Measurements from ENCODE around the gene L1CAM.

The L1CAM gene

DNA sequence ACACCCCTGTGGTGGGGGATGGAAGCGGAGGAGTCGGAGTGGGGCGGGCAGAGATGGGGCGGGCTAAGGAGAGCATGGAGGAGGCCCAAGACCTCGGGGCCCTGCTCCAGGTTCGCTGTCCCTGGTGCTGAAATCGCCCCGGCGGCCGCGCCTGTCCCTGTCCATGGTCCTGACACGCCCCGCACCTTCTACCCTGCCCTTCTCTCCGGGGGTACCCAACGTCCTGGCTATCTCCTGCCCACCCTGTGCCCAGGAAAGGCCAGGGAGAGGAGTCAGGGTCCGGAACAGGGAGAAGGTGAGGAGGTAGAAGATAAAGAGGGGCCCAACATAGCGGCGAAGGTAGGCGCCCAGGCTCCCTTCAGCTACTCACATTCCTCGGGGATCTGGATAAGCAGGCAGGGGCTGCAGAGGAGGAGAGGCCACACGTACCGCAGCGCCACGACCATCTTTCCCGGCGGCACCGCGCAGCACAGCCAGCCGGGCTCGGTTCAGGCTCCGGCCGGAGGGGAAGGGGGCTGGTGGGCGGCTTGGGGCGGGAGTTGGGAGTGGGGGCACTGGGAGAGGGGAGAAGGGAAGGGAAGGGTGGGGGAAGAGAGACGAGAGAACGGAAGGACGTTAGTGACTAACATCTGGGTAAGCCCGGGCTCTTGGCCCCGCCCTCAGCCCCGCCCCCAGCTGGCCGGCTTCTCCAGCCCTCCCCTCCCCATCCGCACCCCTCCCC, 10.4 kb downstream of the L1CAM start:
- peak; percentile 42 for DNase-seq

DNA sequence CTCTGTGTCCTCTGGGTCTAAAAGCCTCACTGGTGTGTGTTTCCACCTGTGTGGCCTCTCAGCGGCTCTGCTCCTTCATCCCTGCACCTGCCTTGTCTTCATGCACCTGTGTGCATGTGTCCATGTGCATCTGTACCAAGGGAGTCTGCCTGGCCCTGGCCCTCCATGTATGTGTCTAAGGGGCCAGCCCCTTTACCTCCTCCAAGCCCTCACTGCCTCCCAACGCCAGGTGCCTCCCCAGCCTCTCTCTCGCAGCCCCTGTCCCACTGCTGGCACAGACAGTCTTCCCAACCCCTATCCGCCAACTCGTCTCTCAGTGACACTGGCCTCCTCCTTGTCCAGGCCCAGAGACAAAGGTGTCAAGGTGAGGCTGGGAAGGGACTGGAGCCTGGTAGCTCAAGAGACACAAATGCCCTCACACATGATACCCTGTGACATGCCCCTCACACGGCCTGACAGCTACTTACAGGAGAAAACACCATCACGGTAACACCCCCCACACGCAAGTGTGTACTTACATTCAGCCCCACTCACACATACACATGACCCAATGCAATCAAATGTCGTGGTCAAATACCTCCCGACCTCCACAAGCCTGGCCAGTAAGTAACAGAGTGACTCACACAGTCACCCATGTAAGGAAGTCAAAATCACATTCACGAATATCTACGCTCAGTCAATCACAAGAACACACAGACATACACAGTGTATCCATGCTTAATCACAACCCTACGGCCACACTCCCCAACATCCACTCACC, 11.4 kb downstream of the L1CAM start:
- DNase-seq: no peak

DNA sequence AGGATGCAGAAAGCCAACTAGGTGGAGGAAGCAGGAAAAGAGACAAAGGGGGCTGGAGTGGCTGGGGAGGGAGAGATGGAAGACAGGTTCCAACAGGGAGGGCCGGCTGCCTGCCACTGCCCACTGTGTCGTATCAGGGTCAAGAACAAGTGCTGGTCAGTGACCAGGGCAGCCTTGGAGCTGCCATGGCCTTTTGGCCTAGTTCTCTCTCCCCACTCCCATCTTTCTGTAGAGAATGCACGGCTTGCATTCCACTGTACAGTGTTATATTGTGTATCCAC, 11.9 kb downstream of the L1CAM start:
- DNase-seq: no peak

DNA sequence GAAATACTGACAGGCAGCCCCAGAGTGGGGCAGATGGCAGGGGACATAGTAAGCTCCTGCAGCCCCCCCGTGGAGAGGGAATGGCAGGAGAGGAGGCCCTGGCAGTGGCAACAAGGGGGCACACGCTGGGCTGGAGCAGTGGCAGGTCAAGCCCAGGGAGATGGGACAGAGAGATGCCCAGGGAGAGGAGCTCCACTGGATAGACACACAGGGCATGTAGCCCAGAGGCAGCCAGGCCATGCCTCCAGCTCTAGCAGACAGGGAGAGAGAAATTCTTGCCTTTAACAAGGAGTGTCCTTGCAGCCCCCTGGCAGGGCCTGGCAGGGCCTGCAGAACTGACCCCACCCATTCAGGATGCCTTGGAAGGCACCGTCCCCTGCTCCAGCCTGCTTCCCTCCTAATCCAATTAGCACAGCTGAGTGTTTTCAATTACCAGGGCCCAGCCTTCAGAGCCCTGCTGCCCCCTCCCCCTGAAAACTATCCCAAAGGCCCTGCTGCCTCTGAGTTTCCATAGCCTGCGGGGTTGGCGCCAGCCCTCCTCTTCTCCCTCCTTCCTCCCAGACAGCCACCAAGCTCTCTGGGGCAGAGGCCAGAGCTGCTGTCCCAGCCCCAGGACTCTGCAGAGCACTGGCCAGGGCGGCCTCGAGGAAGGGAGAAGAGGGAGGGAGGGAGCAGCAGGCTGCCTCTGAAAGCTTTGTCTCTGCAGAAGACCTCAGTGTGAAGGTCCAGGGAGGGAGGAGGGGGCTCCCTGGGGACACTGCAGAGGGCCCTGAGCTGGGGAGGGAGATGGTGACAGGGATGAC, 12.5 kb downstream of the L1CAM start:
- no peak for DNase-seq

DNA sequence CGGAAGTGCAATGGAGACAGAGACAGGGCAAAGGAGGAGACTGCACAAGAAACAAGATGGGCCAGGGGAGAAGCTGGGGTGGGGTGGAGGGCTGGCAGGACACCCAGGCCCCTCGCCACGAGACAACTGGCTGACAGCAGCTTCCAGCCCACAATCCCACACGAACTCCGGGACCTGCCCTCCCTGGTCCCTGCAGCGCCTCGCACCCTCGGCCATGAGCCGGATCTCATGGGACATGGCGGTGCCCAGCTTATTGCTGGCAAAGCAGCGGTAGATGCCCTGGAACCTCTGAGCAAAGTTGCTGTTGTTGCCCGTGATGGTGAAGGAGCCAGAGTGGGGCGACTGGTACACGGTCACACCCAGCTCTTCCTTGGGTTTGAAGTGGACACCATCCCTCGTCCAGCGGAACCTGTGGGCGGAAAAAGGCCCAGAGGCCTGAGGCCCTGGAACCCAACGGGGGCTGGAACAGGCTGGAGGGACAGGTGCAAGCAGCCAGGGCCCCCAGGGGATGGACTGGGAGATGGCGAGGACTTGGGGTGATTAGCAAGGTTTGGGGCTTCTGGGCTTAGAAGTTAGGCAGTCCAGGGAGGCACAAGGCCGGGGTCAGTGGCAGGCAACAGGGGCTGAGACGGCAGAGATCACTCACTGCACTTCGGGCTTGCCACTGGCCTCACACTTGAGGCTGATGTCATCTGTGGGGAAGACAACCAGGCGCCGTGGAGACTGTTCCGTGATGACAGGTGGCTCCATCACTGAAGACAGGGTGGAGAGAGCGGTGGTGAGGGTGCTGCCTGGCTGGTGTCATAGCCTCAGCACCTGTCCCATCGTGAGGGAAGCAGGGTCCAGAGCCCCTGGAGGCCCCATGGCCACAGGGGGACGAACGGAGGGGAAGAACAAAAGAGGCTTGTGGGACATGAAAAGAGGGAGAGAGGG, 13.8 kb downstream of the L1CAM start:
- DNase-seq: no peak

DNA sequence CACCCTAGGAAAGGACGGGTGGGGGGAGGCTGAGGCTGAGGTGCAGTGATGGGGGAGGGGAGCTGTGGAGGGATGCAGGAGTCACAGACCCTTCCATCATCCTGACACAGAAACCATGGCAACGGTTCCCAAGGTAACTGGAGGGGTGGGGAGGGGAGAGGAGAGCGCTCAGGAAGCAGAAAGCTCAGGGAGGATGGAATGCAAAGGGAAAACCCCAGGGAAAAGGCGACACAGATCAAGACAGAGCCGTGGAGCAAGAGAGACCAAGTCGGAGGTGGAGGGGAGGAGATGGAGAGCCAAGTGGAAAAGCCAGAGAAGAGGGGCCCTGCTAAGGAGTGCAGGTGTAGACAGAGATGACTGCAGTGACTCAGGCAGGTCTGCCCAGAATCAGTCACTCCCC, 14.5 kb downstream of the L1CAM start:
- DNase-seq: no peak

DNA sequence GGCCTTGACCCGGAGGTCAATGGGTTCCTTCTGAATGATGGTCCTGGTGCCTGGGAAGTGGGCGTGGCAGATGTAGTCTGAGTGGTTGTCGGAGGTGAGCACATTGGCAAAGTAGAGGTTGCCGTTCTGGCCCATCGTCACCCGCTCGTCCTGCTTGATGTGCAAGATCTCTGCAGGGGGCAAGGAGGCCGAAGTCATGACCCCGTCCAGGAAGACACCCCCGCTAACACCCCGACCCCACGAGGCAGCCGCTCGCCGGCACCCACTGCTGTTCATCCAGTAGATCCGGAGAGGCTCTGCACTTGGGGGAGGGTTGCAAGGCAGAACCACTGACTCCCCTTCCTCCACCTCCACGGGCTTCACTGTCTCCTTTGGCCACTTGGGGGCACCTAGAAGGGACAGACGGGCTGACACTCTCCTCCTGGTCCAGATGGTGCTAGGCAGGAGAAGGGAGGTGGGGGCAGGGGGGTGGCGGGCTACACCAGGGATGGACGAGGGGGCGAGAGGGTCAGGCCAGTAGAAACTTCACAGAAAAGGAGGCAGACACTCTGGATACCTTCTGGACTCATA, 15.1 kb downstream of the L1CAM start:
- no peak for DNase-seq

DNA sequence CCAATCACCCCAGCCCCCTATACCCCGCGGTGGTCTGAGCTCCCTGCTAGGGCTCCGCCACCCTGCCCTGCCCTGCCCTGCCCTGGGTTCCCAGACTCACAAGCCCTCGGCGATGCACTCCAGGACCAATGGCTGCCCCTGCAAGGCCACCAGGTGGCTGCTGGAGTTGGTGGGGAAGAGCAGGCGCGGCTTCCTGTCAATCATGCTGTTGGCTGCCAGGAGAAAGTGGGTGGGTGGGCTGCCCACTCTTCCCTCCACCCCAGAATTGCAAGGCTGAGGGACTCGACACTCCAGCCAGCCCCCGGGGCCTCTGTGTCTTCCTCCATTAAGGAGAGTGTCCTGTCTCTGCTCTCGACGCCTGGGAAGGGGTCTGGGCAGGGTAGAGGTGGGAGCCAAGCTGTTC, 15.7 kb downstream of the L1CAM start:
- DNase-seq: no peak

DNA sequence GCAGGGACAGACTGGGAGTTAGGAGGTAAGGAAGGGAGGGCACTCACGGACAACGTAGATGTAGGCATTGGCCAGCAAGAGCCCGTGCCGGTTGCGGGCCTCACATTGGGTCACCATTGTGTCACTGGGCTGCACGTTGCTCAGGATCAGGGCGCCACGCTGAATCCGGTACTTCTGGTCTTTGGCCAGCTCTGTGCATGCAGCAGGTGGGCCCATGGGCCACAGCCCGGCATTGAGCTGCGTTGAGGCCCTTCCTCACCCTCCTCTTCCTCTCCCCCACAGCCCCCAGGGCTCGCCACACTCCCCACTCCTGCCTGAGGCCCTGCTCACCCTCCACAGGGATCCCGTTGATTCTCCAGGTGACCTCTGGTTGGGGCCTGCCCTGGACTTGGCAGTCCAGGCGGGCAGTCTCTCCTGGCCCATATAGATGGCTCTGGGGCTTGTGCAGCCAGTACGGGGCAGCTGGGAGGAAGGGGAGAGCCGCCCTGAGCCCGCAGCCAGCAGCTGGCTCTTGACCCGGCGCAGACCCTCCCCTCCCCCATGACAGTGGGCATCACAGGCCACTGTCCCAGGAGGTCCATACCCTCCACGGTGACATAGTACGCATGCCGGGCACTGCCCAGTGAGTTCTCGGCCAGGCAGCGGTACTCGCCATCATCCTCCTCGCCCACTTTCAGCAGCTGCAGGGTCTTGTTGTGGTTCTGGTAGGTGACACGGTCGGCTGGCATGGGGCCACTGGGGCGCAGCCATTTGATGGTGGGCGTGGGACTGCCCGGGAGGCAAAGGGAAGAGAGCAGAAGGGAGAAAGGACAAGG, 16.3 kb downstream of the L1CAM start:
- DNase-seq: no peak

DNA sequence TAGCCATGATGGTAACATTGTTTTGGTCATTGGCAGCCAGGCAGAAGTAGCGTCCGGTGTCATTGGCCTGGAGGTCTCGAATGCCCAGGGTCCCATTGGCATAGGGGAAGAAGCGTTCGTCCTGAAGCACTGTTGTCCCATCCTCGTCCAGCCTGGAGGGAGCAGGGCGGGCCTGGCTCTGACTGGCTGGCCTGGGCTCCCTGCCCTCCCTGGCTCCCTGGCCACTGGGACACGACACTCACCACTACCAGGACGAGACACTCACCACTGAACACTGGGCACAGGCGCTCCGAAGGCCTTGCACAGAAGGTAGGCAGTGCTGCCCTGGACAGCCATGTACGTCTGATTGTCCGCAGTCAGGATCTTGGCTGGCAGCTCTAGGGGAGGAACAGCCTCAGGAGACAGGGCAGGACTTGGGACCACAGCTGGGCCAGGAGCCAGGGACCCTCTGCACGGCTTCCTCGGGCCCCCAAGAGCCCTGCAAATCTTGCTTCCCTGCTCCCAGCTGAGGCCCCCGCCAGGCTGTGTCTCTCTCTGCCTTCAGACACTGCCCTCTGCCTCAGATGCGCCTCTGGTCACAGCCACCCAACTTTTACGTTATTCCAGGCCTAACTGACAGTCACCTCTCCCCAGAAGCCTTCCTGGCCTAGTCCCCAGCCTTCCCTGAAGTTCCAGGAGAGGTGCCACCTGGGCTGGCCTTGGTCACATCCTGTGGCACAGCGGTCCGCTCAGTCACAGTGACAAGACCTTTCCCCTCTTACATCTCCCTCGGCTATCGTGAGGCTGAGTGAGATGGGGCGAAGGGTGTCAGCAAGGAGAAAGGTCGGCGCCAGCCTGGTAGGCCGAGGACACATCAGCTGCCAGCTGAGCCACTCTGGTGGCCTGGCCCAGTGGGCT, 17.1 kb downstream of the L1CAM start:
- DNase-seq: no peak

DNA sequence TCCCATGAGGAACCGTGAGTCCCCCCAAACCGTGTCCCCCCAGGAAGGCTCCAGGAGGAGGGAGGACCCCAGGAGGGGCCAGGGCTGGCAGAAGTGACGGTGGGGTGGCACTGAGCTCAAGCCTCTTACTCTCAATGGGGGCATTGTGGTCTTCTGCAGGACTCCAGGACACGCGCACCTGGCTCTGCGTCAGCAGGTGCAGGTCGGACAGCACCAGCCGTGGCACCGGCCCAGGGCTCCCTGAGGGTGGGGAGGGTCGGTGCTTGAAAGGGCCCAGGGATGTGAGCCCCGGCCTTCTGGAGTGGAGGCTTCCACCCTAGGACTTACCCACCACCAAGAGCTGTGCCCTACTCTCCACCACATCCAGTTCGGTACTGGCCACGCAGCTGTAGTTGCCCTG, 18.3 kb downstream of the L1CAM start:
- no peak for DNase-seq

DNA sequence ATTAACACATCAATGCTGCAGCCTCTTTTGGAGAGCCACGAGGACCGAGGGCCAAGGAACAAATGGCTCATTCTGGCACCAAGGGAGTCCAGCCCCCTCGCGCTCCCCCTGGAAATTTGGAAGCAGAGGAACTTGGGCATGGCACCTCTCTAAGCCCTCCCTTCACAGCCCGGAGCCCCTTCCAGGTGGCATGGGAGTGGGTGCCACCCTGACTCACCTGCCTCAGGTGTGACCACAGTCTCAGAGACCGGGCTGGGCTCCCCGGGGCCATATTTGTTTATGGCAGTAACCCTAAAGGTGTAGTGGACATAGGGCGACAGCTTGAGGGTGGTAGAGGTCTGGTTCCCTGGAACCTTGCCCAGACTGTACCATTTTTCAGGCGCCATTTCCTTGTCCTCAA, 18.8 kb downstream of the L1CAM start:
- no peak for DNase-seq

DNA sequence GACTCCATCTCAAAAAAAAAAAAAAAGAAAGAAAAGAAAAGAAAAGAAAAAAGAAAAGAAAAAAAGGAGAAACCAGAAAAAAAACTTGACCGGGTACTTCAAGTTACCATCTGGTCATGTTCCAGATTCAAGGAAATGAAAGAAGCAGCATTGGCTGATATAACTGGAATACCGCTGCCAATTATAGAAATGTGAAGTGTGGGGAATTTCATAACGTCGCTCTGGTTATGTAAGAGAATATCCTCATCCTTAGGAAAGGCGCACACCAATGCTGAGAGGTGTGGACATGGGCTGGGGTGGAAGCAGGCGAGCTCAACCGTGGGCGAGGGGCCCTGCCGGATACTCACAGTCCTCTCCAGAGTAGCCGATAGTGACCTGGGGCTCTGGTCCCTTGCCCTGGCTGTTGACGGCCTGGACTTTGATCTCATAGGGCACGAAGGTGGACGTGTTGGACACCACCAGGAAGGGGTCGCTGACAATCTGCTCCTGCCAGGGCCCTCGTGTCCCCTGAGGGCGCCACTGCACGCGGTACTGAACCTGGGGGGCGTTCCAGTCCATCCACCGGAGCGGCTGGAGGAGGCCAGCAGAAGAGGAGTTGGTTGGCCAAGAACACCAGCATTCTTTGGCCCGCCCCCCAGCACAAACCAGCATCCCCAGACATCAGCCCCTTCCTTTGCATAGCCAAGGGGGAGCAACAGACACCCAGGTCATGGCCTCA, 19.5 kb downstream of the L1CAM start:
- DNase-seq: no peak

DNA sequence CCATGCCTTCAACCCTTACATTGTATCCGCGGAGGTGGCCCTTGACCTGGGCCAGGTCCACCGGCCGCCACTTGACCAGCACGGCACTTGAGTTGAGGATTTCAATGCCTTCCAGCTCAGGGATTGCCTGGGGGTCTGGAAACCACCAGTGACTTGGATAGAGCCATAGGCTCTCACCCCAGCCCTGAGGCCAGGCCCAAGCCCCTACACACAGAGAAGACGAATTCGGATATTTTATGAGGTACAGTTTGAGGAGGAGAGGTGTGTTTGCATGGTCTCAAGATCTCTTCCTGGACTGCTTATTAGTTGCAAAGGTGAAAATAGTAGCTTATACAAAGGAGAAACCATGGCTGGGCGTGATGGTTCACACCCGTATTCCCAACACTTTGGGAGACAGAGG, 20.3 kb downstream of the L1CAM start:
- no peak for DNase-seq

DNA sequence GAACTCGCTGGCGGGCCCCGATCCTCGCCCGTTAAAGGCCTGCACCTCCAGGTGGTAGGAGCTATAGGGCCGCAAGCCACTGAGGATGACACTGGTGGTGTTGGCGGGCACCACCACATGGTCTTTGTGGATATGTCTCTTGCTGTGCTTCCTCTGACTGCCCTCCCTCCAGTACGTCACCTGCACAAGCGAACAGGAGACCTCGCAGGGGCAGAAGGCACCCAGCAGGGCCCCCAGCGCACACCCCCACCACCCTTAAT, 20.7 kb downstream of the L1CAM start:
- no peak for DNase-seq

DNA sequence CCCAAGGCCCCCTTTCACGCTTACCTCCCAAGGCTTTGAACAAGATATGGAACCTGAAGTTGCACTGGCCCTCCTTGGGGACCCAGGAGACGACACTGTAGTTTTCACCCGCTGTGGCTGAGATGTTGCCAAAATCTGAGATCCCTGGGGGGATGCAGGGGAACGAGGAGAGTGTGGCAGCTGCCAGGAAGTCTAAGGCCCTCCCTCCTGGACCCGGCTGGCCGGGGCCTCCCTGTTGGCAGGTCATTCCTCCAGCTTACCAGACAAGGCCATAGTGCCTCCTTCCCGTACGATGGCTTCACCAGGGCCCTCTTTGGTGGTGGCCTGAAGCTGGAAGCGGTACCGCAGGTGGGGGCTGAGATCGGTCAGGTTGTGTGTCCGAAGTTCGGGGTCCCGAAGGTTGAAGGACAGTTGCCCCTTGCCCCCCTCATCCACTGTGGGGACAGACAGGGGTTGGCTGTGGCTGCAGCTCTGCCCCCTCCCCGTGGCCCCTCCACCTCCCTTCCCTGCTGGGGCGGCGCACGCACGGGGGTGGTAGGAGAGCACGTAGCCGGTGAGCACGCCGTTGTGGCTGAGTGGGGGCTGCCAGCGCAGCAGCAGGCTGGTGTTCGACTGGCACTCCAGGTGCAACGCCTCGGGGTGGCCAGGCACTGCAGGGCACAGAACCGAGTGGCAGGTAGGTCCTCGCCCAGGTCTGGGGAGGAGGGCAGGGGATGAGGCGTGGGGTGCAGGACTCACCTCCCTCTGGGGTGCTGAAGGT, 21.2 kb downstream of the L1CAM start:
- DNase-seq: no peak

DNA sequence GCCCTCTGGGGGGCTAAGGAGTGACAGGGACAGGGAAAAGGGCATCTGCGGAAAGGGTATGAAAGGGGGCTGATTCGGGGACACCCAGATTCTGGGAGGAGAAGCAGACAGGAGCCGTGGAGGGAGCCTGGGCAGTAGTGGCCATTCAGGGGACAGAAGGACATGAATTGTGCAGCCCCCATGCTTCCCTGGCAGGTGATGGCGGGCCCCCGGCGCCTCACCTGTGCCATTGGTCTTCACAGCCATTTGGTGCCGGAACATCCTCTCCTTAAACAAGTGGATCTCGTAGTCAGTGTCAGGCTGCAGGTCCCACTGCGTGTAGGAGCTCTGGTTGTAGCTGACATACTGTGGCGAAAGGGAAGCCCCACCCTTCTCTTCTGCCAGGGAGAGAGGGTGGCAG, 21.9 kb downstream of the L1CAM start:
- no peak for DNase-seq

DNA sequence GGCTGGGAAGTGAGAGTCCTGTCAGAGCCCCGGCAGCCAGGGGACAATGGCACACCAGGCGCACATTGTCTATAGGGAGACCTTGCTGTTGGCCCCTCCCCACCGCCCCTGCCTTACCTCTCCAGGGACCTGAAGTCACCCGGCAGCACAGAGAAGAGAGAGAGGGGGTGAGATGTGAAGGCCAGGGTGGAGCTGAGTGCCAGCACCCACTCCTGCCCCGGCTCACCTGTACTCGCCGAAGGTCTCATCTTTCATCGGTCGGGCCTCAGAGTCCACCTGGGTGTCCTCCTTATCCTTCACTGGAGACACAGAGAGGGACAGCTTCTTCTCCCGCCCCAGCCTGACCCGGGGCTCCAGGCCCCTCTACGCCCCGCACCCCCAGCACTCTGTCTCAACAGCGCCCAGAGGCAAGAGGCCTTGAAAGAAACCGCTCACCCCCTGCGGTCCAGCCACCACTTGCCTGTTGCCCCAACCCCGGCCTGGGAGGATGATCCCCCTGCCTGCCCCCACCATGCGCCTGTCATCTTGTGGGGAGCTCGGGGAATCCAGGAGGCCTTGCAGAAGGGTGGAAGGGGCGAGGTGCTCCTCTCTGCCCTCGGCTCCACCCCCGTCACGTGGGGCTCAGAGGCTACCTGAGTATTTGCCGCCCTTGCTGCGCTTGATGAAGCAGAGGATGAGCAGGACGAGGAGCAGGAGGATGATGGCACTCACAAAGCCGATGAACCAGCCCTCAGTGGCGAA, 22.6 kb downstream of the L1CAM start:
- no peak for DNase-seq
